D721Med (cell line): ENCODE measurements around the gene POMP.

ENCODE experiments used
- DNase-seq: peaks from one replicate; pipeline ENCODE4 v3.0.0; 2011; ENCODE audit warnings: low spot score; ENCODE audit not compliant: insufficient read length
- FAIRE-seq: peaks from 2 replicates; lab custom pipeline; 2011; peaks lifted over from hg19 to GRCh38; lab: Jason Lieb, UNC
- TF ChIP-seq, protein P1 (sequence below): IDR thresholded peaks from 2 replicates; pipeline ENCODE4 v1.5.1; 2012; ENCODE audit warnings: mild to moderate bottlenecking, control low read depth; ENCODE audit not compliant: insufficient read depth; ENCODE audit errors: missing control alignments

Gene POMP

DNA sequence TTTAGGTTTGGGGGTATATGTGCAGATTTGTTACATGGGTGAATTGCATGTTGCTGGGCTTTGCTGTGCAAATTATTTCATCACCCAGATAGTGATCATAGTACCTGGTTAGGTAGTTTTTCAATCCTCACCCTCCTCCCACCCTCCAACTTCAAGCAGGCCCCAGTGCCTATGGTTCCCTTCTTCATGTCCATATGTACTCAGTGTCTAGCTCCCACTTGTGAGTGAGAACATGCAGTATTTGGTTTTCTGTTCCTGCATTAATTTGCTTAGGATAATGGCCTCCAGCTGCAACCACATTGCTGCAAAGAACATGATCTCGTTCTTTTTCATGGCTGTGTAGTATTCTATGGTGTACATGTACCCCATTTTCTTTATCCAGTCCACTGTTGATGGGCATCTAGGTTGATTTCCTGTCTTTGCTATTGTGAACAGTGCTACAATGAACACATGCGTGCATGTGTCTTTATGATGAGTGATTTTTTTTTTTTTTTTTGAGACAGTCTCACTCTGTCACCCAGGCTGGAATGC, 42.9 kb upstream of the POMP start:
- TF ChIP-seq, protein P1, sequence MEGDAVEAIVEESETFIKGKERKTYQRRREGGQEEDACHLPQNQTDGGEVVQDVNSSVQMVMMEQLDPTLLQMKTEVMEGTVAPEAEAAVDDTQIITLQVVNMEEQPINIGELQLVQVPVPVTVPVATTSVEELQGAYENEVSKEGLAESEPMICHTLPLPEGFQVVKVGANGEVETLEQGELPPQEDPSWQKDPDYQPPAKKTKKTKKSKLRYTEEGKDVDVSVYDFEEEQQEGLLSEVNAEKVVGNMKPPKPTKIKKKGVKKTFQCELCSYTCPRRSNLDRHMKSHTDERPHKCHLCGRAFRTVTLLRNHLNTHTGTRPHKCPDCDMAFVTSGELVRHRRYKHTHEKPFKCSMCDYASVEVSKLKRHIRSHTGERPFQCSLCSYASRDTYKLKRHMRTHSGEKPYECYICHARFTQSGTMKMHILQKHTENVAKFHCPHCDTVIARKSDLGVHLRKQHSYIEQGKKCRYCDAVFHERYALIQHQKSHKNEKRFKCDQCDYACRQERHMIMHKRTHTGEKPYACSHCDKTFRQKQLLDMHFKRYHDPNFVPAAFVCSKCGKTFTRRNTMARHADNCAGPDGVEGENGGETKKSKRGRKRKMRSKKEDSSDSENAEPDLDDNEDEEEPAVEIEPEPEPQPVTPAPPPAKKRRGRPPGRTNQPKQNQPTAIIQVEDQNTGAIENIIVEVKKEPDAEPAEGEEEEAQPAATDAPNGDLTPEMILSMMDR: no peak
- no peak for FAIRE-seq
- DNase-seq: no peak

- TF ChIP-seq, protein P1: no peak
- FAIRE-seq: no peak
- no peak for DNase-seq
Observed at GRCh38 chr13:28618230-28618994, 40.5 kb upstream of the POMP start.

GRCh38 chr13:28620011-28620830, 38.7 kb upstream of the POMP start:
- FAIRE-seq (no peak), DNase-seq (no peak)
- TF ChIP-seq, protein P1: no peak

DNA sequence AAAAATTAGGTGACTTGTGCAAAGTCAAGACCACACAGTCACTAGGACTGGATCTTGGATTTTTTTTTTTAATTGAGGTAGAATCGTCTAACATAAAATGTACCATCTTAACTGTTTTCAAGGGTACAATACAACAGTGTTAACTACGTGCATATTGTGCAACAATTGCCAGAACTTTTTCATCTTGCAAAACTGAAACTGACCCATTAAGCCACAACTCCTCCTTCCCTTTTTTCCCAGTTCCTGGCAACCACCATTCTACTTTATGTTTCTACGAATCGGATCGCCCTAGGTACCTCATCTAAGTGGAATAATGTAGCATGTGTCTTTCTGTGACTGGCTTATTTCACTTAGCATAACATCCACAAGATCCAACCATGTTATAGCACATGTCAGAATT, 37.5 kb upstream of the POMP start:
- FAIRE-seq (no peak), DNase-seq (no peak)
- TF ChIP-seq, protein P1: no peak

DNA sequence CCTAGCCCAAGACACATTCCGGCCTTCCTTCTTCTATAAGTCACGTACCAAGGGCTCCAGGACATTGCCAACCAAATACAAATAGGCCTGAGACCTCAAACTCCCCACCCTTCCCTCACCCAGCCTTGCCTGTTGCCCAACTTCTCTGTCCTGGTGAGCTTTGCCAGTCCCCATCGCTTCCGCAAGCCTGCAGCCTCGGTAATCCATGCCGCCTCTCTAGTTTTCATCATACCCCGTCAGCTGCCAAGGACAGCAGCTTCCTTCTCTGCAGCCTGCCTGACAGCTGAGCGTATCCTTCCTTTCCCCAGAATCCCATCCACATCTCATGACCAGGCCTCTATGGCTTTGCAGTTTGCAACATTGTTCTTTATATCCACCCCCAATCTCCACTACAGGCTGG, 36.6 kb upstream of the POMP start:
- DNase-seq: no peak
- TF ChIP-seq, protein P1: no peak
- FAIRE-seq: no peak

DNA sequence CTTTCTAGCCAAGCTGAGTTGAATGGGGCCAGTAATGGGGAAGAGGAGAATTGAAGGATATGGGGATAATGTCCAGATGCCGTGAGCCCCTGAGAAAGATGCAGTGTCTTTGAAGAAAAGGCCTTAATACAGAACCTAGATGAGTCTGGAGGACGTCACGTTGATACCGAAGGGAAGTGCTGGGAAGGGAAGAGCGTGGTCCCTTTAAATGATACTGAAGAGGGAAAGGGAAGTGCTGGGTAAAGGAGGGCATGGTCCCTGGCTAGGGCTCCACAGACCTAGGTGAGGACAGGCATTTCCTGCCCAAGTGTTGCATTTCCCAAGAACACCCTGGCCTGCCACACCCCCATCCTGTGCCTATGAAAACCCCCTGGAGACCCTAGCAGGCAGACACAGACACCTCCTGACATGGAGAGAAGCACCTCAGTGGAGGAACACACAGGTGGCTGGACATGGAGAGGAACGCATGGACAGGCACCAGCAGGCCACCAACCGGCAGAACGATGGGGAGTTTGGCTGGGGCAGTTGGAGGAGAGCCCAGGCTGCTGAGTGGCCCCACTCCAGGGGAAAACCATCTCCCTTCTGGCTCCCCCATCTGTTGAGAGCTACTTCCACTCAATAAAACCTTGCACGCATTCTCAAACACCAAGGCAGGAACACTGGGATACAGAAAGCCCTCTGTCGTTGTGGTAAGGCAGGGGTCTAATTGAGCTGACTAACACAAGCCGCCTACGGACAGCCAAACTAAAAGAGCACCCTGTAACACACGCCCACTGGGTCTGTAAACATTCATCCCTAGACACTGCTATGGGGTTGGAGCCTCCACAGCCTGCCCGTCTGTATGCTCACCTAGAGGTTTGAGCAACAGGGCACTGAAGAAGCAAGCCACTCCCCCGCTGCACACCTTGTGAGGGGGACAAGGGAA, 34.9 kb upstream of the POMP start:
- FAIRE-seq: no peak
- TF ChIP-seq, protein P1: no peak
- DNase-seq: no peak
